Measurements from ENCODE around the gene RAB3IP.
"Not testable (repeated sequence)": the region's sequence is repeated elsewhere in the genome, so short reads cannot be mapped to it uniquely, and the experiment has no call there.

RAB3IP gene

GRCh38 chr12:69751476-69751875, 12.8 kb downstream of the RAB3IP start:
- TF ChIP-seq CTCF (IDR thresholded peaks at IDR 0.05; ENCODE audit: borderline replicate concordance, control extremely low read depth, extremely low read depth, insufficient read depth, missing control alignments) = no peak
- in situ Hi-C loops (cut with MboI; ENCODE audit: low sequenced_read_pairs, unreplicated experiment) = no loop called here
- DNase-seq (ENCODE audit: low spot score) = no peak

GRCh38 chr12:69755302-69755701, 16.6 kb downstream of the RAB3IP start:
- DNase-seq (ENCODE audit: low spot score) = no peak
- TF ChIP-seq CTCF (IDR thresholded peaks at IDR 0.05; ENCODE audit: borderline replicate concordance, control extremely low read depth, extremely low read depth, insufficient read depth, missing control alignments) = no peak
- in situ Hi-C loops (cut with MboI; ENCODE audit: low sequenced_read_pairs, unreplicated experiment) = no loop called here

- TF ChIP-seq CTCF (IDR thresholded peaks at IDR 0.05; ENCODE audit: borderline replicate concordance, control extremely low read depth, extremely low read depth, insufficient read depth, missing control alignments) = no peak
- in situ Hi-C loops (cut with MboI; ENCODE audit: low sequenced_read_pairs, unreplicated experiment) = no loop called here
- DNase-seq (ENCODE audit: low spot score) = no peak
Measured at GRCh38 chr12:69756088-69756755, 17.6 kb downstream of the RAB3IP start.

- no peak for TF ChIP-seq CTCF (IDR thresholded peaks at IDR 0.05; ENCODE audit: borderline replicate concordance, control extremely low read depth, extremely low read depth, insufficient read depth, missing control alignments)
- DNase-seq (ENCODE audit: low spot score) = no peak
- in situ Hi-C loops (cut with MboI; ENCODE audit: low sequenced_read_pairs, unreplicated experiment) = no loop called here
Measured at GRCh38 chr12:69758105-69758504, 19.4 kb downstream of the RAB3IP start.

- in situ Hi-C loops (cut with MboI; ENCODE audit: low sequenced_read_pairs, unreplicated experiment); DNase-seq (ENCODE audit: low spot score): not testable (repeated sequence)
Measured at GRCh38 chr12:69759581-69759980, 20.9 kb downstream of the RAB3IP start.

- TF ChIP-seq CTCF (IDR thresholded peaks at IDR 0.05; ENCODE audit: borderline replicate concordance, control extremely low read depth, extremely low read depth, insufficient read depth, missing control alignments) = no peak
- in situ Hi-C loops (cut with MboI; ENCODE audit: low sequenced_read_pairs, unreplicated experiment) = no loop called here
- no peak for DNase-seq (ENCODE audit: low spot score)
Measured at GRCh38 chr12:69765515-69765914, 26.9 kb downstream of the RAB3IP start.

GRCh38 chr12:69766260-69766659, 27.6 kb downstream of the RAB3IP start:
- in situ Hi-C loops (cut with MboI; ENCODE audit: low sequenced_read_pairs, unreplicated experiment) = no loop called here
- TF ChIP-seq CTCF (IDR thresholded peaks at IDR 0.05; ENCODE audit: borderline replicate concordance, control extremely low read depth, extremely low read depth, insufficient read depth, missing control alignments) = no peak
- DNase-seq (ENCODE audit: low spot score) = no peak
